HG03571 (cell line): ENCODE results near the gene PITX1.

ENCODE experiments used
- ATAC-seq: cut with Tn5 transposase; IDR thresholded peaks from one replicate; pipeline ENCODE4 v1.9.1; 2021; ENCODE audit not compliant: unreplicated experiment

PITX1 gene

GRCh38 chr5:135042595-135042994 lies 8.6 kb upstream of the PITX1 start:
- no peak for ATAC-seq

GRCh38 chr5:135041726-135042125 lies 7.7 kb upstream of the PITX1 start:
- no peak for ATAC-seq

- no peak for ATAC-seq
Observed at GRCh38 chr5:135041145-135041587, 7.1 kb upstream of the PITX1 start.

GRCh38 chr5:135040333-135041144 lies 6.5 kb upstream of the PITX1 start:
- no peak for ATAC-seq

GRCh38 chr5:135040034-135040332 lies 6.0 kb upstream of the PITX1 start:
- no peak for ATAC-seq

GRCh38 chr5:135039271-135040033 lies 5.4 kb upstream of the PITX1 start:
- no peak for ATAC-seq

- no peak for ATAC-seq
Observed at GRCh38 chr5:135038813-135039270, 4.8 kb upstream of the PITX1 start.

GRCh38 chr5:135038205-135038812 lies 4.3 kb upstream of the PITX1 start:
- ATAC-seq: no peak

GRCh38 chr5:135037519-135038204 lies 3.6 kb upstream of the PITX1 start:
- no peak for ATAC-seq

GRCh38 chr5:135036405-135036804 lies 2.4 kb upstream of the PITX1 start:
- no peak for ATAC-seq

GRCh38 chr5:135035678-135036030 lies 1.6 kb upstream of the PITX1 start:
- ATAC-seq: no peak

- no peak for ATAC-seq
Observed at GRCh38 chr5:135034963-135035677, 1.1 kb upstream of the PITX1 start.

GRCh38 chr5:135034236-135034962 lies 371 bp upstream of the PITX1 start:
- ATAC-seq: no peak

GRCh38 chr5:135032999-135033861 lies 798 bp downstream of the PITX1 start:
- no peak for ATAC-seq

- no peak for ATAC-seq
Observed at GRCh38 chr5:135032695-135032998, 1.4 kb downstream of the PITX1 start.

GRCh38 chr5:135031813-135032694 lies 2.0 kb downstream of the PITX1 start:
- ATAC-seq: no peak

GRCh38 chr5:135030956-135031812 lies 2.8 kb downstream of the PITX1 start:
- ATAC-seq: no peak
